Right renal pelvis (tissue), 4 donors: Measurements from ENCODE around the gene TXNRD2. TPM values are rescaled to one million over a fixed set of nuclear protein-coding genes. Genes with fewer than 3 reads are reported as not detected.

Experiments used
- DNase-seq, 4 donors: peaks; one replicate each; pipeline ENCODE4 v3.0.0-alpha.2; 2013; ENCODE audit warnings: low read depth in 4 of 4, low spot score in 3 of 4, missing footprints in 1 of 4
- polyA plus RNA-seq, 4 donors: library from polyadenylated mRNA; unstranded; fragments of 120-200 nt; gene quantifications; one replicate each; pipeline ENCODE4 v1.2.1, GENCODE V29; 2013; ENCODE audit not compliant: insufficient read length in 4 of 4

Gene TXNRD2
- polyA plus RNA-seq, 4 donors, result 23.3 to 28.0 (median 24.4) TPM

- DNase-seq, result no peak
Measured at GRCh38 chr22:19853058-19853878, 88.3 kb downstream of the TXNRD2 start.

DNA sequence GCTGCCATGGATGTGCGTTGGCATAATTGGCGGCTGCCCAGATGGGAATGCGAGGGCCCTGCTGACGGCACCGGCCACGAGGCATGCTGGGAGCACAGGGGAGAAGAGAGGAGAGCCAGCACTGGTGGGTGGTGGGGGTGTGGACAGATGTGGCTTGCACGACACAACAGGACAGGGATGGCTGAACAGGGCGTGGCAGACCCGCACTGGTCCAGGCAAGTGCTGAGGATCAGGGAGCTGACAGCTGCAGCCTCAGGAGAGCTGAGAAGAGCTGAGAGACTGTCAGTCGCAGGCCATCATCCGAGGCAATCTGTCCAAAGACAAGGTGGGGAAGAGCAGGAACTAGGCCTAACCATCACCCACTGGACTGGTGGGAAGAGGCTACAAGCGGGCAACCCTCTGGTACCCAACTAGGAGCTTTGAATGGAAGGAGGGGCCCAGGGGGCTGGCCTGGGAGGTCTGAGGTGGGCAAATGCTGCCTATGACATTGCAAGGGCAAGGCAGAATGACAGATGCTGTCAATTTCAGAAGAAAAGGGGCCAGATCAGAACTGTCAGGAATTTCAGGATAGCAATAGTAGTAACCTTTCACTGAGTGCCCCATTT is 89.3 kb downstream of the TXNRD2 start:
- DNase-seq, result no peak

- DNase-seq, result no peak
Measured at GRCh38 chr22:19851291-19852176, 90.1 kb downstream of the TXNRD2 start.

- DNase-seq, result no peak
Measured at GRCh38 chr22:19850763-19851109, 90.9 kb downstream of the TXNRD2 start.

GRCh38 chr22:19849835-19850762 is 91.5 kb downstream of the TXNRD2 start:
- no peak for DNase-seq

DNA sequence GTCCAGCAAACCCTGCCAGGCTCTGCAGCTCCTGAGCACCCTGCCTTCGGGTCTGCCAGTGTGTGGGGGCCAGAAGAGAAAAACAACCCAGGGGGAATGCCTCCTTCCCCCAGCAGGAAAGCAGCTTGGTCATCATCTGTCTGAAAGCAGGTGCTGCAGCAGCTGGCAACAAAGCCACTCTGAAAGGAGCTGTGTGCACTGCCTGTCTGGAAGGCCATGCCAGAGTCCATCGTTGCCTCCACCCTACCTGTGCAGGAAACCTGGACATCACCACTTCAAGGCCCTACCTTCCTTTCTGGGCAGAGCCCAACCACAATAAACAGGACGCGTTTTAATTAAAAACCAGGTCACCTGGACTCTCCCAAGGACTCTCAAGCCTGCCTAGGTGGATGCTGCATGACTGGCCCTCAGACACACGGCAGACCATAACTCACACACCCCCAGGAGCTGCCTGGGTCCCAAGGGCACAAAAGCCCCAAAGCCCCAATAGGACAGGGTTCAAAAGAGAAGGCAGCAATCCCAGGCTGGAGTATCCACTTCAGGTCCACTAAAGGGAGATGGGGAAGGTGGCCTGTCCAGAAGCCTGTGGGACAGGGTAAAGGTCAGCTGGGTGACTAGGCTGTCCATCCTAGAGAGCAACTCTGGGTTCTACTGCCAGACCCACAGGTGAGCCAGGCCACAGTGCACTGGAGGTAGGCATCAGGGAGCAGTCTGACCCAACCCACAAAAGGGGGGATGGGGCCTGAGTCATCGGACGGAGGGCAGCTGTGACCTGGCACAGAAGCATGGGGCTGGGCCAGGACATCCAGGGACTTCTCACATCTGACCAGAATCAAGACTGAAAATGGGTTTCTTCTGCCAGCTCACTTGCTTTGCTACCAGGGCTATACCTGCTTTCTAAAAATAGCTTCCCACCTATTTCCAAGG is 93.1 kb downstream of the TXNRD2 start:
- no peak for DNase-seq

DNA sequence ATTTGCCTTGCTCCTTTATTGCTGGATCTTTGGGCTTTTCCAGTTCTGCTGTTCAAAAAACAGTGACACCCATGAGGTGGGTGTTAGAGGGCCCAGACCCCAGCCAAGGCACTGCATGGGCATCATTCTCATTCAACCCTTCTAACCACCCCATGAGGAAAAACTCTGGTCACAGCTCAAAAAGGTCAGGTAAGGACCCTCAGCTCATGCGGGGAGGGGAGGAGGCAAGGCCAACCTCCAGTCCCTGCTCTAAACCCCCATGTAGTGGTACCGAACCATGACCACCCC is 94.3 kb downstream of the TXNRD2 start:
- no peak for DNase-seq

GRCh38 chr22:19846620-19847344 is 94.8 kb downstream of the TXNRD2 start:
- DNase-seq, result no peak

GRCh38 chr22:19845054-19845722 is 96.4 kb downstream of the TXNRD2 start:
- DNase-seq, result no peak

DNA sequence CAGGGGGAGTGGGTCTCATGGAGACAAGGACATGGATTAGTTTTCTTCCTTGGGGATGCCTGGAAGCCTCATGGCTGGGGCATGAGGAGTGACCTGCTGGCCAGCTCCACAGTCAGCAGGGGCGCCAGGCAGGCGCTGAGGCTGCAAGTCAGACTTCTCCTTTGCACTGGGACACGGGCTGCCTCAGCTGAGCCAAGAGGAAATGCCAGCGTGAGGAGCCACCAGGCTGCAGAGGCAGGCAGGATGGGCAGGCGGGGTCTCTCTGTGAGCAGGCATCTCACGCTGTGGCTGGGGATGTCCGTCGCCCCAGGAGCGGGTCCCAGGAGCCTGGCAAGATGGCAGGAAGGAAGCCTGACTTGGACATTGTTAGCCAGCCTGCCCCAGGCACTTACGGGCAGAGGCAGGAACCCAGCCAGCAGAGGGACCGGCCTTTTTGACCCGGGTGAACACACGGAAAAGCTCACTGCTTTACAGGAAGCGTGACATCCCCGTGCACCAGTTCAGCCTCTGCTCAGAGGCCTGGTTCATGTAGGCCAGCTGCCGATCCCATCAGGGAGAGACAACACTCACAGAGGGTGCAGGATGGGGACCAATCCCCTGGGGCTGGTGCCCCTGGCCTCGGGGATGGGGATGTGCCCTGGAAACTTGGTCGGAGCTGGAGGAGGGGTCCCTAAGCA is 97.1 kb downstream of the TXNRD2 start:
- no peak for DNase-seq

DNA sequence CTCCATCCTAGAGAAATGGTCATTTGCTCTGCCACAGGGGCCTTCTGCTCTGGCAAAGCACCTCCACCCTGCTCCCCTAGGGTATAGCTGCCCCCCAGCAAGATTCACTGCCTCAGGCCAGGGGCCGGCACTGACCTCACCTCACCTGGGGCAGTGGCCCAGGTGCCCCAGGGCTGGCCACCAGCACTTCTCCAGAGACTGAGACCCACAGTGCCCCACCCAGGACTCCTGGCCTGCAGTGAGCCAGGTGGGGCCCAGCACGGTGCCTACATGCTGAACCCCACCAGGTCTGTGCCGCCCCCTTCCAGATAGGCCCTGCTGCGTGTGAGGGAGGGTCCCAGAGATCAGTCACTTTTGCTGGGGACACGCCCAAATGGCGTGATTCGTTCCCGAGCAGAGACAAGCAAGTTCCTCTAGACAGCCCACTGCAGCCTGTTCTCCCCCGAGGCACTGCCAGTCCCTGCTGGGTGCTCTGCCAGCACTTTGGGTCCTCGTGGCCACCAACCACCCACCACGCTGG is 97.7 kb downstream of the TXNRD2 start:
- DNase-seq, result no peak

DNA sequence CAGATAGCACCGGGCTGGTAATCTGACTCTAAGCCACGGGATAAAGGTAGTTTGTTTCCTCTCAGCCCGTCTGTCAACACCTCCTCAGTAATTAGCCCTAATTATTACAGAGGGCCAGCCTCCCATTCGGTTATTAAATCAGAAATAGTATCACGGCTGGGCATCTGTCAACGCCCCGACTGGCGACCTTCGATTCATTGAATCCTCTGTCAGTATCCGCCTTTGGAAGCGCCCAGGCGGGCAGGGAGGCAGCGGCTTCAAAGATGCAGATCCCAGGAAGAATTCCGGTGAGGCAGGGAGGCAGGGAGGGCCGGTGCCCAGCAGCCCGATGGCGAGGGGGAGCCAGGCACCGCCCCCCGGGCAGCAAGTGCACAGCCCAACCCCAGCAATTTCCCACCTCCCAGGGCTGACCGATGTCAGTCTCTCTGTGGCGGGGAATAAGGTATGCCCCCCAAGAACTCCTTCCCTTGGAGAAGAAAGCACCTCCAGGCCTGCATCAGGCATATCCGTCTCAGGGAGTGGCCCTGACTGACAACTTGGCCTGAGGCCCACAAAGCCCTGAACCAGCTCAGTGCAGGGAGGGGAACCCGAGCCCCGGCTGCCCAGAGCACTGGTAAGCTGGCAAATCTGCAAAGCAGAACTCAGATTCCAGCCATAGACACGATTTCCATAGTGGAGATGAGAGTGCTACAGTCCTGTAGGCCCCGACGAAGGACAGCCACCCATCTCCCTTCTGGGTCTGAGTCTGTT is 98.3 kb downstream of the TXNRD2 start:
- no peak for DNase-seq

- DNase-seq, result no peak
Measured at GRCh38 chr22:19842393-19843106, 99.1 kb downstream of the TXNRD2 start.

- no peak for DNase-seq
Measured at GRCh38 chr22:19841641-19842392, 99.8 kb downstream of the TXNRD2 start.

DNA sequence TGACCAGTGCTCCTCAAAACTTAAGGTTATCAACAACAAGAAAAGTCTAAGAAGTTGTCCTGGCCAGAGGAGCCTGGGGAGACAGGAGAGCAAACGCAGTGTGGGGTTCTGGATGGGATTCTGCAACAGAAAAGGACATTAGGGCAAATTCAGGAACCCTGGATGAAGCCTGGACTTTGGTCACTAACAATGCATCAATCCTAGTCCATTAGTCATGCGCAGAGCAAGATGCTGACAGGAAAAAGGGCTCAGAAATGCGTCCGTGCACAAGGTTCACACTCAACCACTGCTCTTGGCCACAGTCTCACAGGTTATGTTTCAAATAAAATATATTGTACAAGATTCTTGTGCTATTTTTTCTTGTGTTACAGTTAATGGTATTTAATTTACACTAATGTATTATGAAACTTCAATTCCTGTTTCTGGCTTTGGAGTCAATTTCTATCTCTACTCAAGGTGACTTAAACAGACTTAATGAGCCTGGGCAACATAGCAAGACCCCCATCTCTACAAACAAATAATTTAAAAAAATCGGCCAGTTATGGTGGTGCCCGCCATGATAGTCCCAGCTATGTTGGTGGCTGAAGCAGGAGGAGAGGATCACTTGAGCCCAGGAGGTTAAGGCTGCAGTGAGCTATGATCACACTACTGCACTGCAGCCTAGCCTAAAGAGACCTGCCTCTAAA is 100.5 kb downstream of the TXNRD2 start:
- DNase-seq, result no peak
